BE2C (cell line): ENCODE data around the gene COL17A1.

Source experiments
- DNase-seq: peaks from one replicate; pipeline ENCODE4 v3.0.0-alpha.2; 2020
- H3K27me3 ChIP-seq: fragments of 250-450 bp; sonication (Bioruptor Pico); 2 replicates; pipeline ENCODE4 v1.5.1; 2020; ENCODE audit warnings: mild to moderate bottlenecking
- H3K36me3 ChIP-seq: fragments of 250-450 bp; sonication (Bioruptor Pico); 2 replicates; pipeline ENCODE4 v1.5.1; 2020; ENCODE audit warnings: mild to moderate bottlenecking
- H3K4me1 ChIP-seq: fragments of 250-450 bp; sonication (Bioruptor Pico); 2 replicates; pipeline ENCODE4 v1.5.1; 2020
- H3K4me3 ChIP-seq: 2 replicates; pipeline ENCODE4 v1.5.1; 2011; ENCODE audit warnings: low read depth, low read length
- H3K9me3 ChIP-seq: fragments of 250-450 bp; sonication (Bioruptor Pico); 2 replicates; pipeline ENCODE4 v1.5.1; 2020
- CTCF ChIP-seq: IDR thresholded peaks from 2 replicates; pipeline ENCODE4 v1.5.1; 2012; ENCODE audit warnings: mild to moderate bottlenecking, low read depth, low read length

COL17A1 gene

GRCh38 chr10:104101902-104102301, 16.2 kb upstream of the COL17A1 start:
- H3K9me3 ChIP-seq = no peaks in the 10 kb centered on the region; the same call in 1 of the 2 replicates
- no peak for TF ChIP-seq CTCF
- no peaks in the 10 kb centered on the region for H3K36me3 ChIP-seq
- H3K27me3 ChIP-seq = no peaks in the 10 kb centered on the region
- H3K4me1 ChIP-seq = no peaks in the 10 kb centered on the region
- no peak overlapping the region for H3K4me3 ChIP-seq
- DNase-seq = no peak

- H3K27me3 ChIP-seq = no peaks in the 10 kb centered on the region
- no peaks in the 10 kb centered on the region for H3K4me1 ChIP-seq
- TF ChIP-seq CTCF = no peak
- H3K36me3 ChIP-seq = no peaks in the 10 kb centered on the region
- no peak for DNase-seq
- H3K4me3 ChIP-seq = no peak overlapping the region
- H3K9me3 ChIP-seq = no peaks in the 10 kb centered on the region; the same call in 1 of the 2 replicates
These were observed 15.1 kb upstream of the COL17A1 start for GRCh38 chr10:104100795-104101194.

GRCh38 chr10:104099941-104100340, 14.3 kb upstream of the COL17A1 start:
- Histone ChIP-seq H3K27me3 (no peaks in the 10 kb centered on the region), H3K9me3 (no peaks in the 10 kb centered on the region; the same call in 1 of the 2 replicates), H3K4me1 (no peaks in the 10 kb centered on the region), H3K36me3 (no peaks in the 10 kb centered on the region), H3K4me3 (no peak overlapping the region)
- no peak for TF ChIP-seq CTCF
- DNase-seq = no peak

GRCh38 chr10:104099269-104099668, 13.6 kb upstream of the COL17A1 start:
- Histone ChIP-seq H3K4me3 (no peak overlapping the region), H3K9me3 (no peaks in the 10 kb centered on the region; the same call in 1 of the 2 replicates), H3K36me3 (no peaks in the 10 kb centered on the region), H3K27me3 (no peaks in the 10 kb centered on the region), H3K4me1 (no peaks in the 10 kb centered on the region)
- no peak for TF ChIP-seq CTCF
- DNase-seq = no peak

GRCh38 chr10:104098358-104098925, 12.8 kb upstream of the COL17A1 start:
- no peak overlapping the region for H3K4me3 ChIP-seq
- H3K4me1 ChIP-seq = no peaks in the 10 kb centered on the region
- H3K27me3 ChIP-seq = no peaks in the 10 kb centered on the region
- no peaks in the 10 kb centered on the region for H3K36me3 ChIP-seq
- no peak for TF ChIP-seq CTCF
- DNase-seq = no peak
- H3K9me3 ChIP-seq = no peaks in the 10 kb centered on the region; the same call in 1 of the 2 replicates

GRCh38 chr10:104096692-104097091, 11.0 kb upstream of the COL17A1 start:
- H3K9me3 ChIP-seq = no peaks in the 10 kb centered on the region; the same call in 1 of the 2 replicates
- H3K36me3 ChIP-seq = no peaks in the 10 kb centered on the region
- no peak overlapping the region for H3K4me3 ChIP-seq
- TF ChIP-seq CTCF = no peak
- no peaks in the 10 kb centered on the region for H3K27me3 ChIP-seq
- DNase-seq = no peak
- no peaks in the 10 kb centered on the region for H3K4me1 ChIP-seq
